ENCODE measurements around the gene GRSF1.
"Not testable (repeated sequence)": the region's sequence is repeated elsewhere in the genome, so short reads cannot be mapped to it uniquely, and the experiment has no call there.

GRSF1 gene, protein sequence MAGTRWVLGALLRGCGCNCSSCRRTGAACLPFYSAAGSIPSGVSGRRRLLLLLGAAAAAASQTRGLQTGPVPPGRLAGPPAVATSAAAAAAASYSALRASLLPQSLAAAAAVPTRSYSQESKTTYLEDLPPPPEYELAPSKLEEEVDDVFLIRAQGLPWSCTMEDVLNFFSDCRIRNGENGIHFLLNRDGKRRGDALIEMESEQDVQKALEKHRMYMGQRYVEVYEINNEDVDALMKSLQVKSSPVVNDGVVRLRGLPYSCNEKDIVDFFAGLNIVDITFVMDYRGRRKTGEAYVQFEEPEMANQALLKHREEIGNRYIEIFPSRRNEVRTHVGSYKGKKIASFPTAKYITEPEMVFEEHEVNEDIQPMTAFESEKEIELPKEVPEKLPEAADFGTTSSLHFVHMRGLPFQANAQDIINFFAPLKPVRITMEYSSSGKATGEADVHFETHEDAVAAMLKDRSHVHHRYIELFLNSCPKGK

DNA sequence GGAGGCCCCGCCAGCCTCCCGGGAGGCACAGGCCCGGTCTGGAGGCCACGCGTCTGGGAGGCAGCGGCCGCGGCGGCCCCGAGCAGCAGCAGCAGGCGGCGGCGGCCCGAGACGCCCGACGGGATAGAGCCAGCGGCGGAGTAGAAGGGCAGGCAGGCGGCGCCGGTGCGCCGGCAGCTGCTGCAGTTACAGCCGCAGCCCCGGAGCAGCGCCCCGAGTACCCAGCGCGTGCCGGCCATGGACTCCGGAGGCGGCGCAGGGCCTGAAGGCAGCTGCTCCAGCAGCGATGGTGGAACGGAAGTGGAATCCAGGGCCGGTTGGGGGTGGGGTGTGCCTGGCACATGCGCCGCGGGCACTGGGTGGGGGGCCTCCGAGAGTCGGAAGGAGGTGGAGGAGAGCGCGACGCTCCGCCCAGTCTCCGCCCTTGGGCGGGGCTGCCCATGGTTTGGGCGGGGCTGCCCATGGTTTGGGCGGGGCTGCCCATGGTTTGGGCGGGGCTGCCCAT, at the start of gene GRSF1:
GRSF1 (minus strand) TSS at position 302 of the 505 bp plus-strand sequence; CDS start at position 239, 63 bp downstream.
- peak; percentile 86 for DNase-seq

DNA sequence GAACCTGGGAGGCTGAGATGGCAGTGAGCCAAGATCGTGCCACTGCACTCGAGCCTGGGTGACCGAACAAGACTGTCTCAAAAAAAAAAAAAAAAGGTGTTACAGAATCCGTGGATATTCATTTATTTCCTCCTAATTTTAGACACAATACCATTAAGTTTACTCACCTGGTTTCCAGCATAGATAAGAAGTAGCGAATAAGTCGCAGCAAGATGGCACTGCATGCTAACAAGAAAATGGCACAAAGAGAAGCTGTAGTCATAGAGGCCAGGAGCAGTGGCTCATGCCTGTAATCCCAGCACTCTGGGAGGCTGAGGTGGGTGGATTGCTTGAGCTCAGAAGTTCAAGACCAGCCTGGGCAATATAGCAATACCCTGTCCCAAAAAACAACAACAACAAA, 45.5 kb upstream of the GRSF1 start:
- DNase-seq = no peak

DNA sequence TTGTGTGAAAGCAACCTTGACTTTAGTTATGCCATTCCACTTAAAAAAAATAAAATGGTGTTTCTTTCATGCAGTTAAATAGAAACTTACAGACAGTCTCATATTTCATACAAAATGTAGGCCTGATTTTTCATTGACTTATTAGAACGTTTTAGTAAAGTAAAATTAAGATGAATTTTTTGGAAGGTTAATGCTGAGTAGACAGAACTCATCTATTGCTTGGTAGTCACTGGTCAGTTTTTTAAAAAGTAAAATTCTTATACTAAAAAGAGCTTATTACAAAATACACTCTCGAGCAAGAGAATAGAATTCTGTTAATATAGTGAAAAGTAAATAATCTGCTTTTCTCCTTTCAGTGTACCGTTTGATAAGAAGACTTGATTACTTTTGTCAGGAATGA, 41.0 kb upstream of the GRSF1 start:
- no peak for DNase-seq

DNA sequence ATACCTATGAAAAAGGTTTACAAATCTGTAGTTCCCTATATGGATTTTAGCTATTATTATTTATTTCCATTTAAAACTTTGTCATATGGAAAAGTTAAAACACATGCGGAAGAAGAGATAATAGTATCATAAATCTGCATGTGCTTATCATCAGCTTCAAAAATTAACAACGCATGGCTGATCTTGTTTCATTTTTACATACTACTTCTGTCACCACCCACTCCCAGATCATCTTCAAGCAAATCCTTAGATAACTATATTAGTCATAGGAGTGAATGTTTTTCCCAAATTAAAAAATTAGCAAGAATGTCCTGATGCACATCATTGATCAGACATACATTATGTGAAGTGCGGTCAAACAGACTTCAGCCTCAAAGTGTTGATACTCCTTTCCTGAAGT, 37.9 kb upstream of the GRSF1 start:
- no peak for DNase-seq

DNA sequence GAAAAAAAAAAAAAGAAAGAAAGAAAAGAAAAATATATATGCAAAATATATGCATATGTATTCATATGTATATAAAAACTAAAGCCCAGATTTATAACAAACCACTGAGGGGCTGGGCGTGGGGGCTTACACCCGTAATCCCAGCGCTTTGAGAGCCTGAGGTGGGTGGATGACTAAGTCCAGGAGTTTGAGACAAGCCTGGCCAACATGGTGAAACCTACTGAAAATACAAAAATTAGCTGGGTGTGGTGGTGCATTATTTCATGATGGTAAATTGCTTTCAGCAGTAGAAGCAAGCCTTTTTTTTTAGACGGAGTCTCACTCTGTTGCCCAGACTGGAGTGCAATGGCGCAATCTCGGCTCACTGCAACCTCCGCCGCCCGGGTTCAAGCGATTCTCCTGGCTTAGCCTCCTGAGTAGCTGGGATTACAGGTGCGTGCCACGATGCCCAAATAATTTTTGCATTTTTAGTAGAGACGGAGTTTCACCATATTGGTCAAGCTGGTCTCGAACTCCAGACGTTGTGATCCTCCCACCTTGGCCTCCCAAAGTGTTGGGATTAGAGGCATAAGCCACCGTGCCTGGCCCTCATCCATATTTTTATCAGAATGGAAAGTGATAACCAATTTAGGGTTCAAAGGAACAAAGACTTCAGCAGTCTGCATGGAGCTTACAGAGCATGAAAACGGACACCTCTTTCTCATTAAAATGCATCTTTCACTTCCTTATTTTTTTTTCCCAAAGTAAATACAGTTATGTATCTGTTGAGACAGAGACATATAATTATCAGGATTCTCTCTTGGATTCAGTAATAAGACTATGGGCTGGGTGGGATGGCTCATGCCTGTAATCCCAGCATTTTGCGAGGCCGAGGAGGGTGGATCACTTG, 34.8 kb upstream of the GRSF1 start:
- no peak for DNase-seq

DNA sequence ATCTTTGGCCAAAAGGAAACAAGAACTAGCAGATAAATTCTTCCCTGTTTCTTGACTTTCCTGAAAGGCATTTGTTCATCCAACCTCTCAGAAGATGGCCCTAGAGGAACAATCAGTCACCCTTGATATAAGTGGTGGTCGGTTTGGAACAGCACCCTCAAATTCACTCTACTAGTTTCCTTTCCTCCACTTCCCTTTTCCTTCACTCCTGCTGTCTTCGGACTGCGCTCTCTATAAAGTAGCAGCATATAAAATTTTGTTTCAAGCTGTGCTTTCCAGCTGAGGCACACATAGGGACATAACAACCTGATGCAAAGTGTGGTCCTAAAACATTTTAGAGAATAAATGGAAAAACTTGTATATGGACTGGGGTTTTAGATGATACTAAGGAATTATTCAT, 33.5 kb upstream of the GRSF1 start:
- DNase-seq = no peak

DNA sequence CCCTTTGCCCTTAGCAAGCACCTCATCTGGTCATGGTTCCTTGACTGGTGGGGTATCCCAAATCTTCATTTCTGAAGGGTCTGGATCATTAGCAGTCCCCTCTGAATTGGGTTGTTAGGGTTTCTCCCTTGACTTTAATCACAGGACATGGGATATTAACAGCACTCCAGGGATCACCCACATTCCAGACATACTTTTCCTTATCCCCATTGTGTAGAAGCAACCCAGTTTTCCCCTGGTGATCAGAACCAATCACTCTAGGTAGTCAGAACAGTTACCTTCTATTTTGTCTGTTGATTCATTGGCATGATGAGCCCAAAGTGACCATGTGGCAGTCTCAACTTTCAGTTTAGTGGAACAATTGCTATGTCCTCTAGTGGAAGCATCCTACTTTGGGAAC, 29.1 kb upstream of the GRSF1 start:
- no peak for DNase-seq

DNA sequence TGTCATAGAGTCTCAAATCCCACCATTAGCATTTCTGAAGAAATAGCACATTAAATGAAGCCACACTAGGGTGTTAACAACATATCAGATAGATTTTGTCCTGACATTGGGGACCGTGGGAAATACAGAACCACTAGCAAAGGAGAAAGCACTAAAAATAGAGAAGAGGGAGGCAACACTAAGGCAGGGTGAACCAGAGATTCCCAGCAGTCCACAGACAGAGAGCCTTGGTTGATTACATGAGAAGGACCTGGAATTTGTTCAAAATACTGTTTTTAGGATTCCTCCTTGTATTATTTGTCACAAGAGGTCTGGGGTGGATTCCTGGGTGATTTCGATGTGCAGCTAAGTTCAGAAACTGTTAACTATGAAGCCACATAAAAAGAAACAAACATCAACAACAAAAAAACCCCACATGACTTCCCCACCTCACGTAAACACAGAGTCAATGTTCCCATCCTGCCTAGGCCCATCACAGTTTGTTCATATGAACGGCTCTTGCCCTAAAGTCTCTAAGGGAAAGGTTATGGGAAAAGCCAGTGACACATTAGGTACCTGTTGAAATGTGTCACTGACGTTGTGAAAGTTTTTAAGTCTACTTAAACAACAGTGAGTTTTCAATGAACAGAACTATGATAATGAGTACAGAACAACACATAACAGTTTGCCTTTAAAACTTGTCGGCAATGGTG, 23.6 kb upstream of the GRSF1 start:
- DNase-seq = no peak

DNA sequence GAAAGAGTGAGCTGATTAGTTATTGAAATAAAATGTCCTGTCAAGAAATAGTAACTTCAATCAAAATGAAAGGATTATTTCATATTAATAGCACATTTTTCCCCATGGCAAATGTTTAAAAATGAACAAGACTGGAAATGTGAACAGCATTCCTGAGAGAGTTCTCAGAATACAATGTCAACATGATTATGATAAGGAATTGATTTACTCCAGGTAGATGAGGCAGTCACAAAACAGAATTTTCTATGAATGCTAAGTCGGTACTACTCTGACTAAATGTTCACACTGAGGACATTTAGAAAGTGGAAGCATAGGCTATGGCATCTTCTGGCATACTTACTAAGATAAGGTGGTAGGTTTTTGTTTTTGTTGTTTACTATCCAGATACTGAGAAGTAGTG, 19.4 kb upstream of the GRSF1 start:
- no peak for DNase-seq

DNA sequence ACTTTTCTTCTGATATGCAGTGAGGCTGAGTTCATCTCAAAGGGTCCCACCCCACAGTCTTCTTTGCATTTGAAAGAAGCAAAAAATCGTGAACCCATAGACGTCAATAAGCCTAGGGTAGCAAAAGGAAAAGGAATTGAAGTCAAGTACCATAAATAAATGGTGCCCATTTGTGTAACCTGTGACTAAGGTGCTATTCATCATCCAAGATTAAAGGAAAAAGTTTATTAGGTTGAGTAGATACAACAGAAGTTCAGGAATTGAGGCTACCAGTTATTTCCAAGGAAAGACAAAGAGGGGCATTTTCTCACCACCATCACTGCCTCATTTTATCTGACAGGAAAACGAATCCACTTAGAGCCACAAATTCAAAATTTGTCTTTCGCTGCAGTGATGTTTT, 18.8 kb upstream of the GRSF1 start:
- no peak for DNase-seq

DNA sequence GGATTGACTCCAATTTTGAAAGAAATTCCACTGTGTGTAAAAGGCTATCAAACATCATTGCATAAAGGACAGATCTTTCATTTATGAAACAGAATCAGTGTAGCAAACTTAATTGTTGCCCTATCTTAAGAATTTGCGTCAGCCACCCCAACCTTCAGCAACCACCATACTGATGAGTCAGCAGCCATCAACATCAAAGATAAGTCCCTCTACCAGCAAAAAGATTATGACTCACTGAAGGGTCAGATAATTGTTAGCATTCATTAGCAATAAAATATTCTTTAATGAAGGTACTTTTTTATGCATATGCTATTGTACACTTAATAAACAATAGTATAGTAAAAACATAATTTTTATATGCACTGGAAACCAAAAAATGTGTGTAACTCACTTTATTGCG, 15.8 kb upstream of the GRSF1 start:
- no peak for DNase-seq

DNA sequence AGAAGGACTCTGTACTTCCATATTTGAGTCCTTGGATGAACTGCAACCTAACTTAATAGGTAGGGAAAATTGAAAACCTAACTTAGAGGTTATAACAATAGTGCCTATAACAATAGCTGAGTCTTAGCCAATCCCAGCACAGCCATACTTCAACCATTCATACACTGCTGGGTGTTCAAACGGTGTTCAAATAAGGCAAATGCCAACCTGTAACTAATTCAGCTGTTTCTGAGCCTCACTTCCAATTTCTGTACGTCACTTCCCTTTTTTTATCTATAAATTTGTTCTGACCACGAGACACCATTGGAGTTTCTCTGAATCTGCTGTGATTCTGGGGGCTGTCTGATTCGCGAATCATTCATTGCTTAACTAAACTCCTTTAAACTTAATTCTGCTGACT, 9.6 kb upstream of the GRSF1 start:
- no peak for DNase-seq

DNA sequence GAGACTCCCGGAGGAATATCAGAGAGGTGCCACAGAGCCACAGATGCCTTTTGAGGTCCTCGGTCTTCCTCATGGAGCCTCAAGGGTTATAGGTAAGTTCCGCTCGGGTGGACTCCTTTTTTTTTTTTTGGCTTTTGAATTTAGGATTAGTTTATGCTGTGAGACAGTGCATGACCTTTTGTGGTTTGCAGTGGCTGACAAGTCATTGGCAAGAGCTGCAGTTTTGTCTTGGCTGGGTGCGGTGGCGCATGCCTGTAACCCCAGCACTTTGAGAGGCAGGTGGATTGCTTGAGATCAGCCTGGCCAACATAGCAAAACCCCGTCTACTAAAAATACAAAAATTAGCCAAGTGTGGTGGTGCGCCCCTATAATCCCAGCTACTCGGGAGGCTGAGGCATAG, 4.5 kb upstream of the GRSF1 start:
- no peak for DNase-seq

DNA sequence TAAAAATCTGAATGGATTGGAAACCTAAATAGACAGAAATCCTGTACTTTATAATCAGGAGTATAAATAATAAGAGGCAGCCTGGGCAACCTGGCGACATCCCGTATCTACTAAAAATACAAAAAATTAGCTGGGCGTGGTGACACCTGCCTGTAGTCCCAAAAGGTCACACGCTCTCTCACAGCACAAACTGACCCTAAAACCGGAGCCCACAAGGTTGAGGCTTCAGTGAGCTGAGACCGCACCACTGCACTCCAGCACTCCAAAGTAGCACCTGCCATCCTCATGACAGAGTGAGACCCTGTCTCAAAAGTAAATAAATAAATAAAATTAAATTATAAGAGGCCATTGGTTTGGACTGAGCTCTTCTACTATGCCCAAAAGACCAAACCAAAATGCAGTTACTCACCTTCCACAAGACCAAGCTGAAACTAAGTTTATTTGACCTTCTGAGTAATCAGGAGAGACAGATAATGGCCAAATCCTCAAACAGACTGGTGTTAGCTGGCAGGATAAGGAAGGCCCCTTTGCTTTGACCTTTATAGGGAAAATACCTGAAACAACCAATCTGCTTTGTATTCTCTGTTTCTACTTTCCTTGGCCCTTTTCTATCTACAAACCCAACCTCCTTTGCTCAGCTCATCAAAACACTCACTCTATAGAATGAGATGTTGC, 3.2 kb upstream of the GRSF1 start:
- DNase-seq = no peak

DNA sequence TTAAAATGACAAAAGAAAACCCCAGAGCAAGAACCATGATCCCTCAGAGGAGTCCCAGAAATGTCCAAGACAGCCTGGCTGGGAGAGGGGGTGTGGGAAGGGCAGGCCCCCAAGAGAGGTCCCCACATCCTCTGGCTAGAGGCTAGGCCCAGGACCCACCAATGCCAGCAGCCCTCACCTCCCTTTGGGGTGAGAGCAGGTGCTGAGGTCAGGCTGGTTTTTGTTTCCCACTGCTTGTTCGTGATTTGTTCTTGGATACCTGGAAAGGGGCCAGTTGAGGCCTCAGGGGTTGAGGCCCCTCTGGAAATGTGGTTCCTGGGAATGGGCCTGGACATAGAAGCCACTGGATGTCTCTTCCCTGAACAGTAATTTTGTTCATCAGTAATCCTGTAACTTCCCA, 2.3 kb upstream of the GRSF1 start:
- DNase-seq = no peak

DNA sequence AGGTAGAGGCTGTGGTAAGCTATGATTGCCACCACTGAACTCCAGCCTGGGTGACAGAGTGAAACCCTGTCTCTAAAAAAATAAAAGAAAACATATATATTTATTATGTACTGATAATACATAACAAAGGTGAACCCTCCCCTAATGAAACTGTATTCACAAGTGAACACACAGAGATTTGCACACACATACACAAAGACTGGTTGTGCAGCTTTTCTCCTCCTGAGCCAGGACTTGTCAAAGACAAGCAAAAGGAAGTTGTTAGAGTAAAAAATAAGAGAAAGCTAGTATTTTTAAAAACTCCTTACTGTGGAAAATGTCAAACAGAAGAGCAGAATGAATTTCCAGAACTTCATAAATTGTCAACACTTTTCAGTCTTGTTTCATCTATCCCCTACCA, 1.5 kb upstream of the GRSF1 start:
- no peak for DNase-seq

DNA sequence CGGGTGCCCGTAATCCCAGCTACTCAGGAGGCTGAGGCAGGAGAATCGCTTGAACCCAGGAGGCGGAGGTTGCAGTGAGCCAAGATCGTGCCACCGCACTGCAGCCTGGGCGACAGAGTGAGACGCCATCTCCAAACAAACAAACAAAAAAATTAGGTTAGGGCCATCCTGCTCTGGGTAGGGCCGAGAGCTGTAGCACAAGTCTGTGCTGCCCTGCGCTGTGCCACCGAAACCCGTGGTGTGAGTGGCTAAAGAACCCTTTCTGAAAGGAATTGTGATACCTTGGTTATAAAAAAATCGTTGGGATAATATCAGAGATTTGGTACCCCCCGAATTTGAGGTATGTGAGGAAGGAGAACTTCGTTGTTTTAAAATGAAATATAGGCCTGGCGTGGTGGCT, 941 bp upstream of the GRSF1 start:
- not testable (repeated sequence) for DNase-seq

DNA sequence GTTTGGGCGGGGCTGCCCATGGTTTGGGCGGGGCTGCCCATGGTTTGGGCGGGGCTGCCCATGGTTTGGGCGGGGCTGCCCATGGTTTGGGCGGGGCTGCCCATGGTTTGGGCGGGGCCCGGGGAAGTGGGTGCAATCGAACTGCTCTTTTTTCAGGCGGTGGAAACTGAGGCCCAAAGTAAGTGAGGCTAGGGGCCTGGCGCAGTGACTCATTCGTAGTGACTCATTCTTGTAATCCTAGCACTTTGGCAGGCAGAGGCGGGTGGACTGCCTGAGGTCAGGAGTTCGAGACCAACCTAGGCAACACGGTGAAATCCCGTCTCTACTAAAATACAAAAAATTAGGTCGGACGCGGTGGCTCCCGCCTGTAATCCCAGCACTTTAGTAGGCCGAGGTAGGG, 447 bp upstream of the GRSF1 start:
- DNase-seq = not testable (repeated sequence)

DNA sequence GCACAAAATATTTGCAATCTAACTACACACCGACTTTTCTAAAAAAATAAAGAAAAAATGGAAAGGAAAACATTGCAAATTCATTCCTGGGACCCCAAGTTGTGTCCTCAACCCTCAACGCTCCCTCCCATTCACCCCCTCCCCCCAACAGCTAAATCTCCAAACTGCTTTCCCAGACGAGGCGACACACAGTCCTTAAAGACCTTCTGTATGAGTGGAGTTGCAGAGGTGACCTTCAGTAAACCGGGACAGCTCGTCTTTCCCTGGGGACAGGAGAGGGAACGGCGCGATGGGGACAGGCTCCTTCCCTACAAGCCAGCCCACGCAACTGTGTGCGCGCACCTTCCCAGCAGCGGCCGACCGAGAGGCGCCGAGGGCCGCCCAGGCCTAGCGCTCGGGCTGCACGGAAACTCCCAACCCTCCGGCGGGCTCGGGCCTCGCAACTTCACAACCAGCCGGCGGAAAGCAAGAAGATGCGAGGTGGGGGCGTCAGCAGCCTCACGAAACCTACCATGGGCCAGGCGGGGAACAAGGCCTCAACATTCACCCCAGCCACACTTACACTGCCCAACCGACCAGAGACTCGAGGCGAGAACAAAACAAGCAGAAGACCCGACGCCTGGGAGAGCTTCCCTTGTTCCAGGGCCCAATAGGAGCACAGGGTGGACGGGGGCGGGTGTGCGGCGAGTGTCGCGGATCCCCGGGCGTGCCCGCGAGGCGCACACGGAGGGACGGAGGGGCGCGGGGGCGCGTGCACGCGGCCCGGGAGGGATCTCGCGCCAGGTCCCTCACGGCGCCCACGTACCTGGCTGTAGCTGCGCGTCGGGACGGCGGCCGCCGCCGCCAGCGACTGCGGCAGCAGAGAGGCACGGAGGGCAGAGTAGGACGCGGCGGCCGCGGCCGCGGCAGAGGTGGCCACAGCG, 763 bp downstream of the GRSF1 start:
- DNase-seq = peak; percentile 49

DNA sequence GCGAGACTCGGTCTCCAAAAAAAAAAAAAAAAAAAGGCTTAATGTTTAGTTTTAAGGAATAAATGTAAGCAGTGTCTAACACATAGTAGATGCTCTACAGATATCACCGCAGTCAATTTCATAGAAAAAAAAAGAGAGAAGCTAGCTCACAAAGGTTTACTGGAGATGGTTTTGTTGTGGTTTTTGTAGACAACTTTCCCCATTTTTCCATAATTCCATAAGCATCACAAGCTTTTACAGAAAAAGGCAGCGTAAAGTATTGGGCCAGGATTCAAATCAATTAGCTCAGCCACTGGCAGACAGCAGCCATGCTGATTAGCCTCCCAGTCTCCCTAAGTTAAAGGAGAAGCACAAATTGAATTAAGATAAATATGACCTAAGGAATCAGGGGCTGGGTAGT, 1.5 kb downstream of the GRSF1 start:
- no peak for DNase-seq

DNA sequence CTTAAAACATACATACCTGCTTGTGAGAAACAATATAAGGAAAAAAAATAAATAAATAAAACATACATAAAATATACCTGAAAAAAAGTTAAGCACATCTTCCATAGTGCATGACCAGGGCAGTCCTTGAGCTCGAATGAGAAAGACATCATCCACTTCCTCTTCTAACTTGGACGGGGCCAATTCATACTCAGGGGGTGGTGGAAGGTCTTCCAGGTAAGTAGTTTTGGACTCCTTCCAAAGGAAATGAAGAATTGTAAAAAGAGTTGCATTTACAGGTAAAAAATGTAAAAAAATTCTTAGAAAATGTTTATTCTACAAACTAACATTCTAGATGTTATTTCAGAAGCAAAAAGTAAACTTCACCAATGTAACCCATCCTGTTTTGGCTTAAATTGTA, 3.6 kb downstream of the GRSF1 start:
- DNase-seq = no peak

DNA sequence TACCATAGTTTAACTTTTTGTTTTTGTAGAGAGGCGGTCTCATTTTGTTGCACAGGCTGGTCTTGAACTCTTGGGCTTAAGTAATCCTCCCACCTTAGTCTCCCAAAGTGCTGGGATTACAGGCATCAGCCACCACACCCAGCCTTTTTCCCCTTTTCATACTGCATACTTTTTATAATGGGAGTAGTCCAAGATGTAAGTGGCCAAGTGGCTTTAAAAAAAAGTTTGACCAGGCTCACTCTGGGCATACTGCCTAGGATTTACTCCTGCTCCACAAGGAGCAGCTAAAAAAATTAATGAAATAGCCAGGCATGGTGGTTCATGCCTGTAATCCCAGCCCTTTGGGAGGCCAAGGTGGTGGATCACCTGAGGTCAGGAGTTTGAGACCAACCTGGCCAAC, 6.0 kb downstream of the GRSF1 start:
- DNase-seq = no peak
